ENCODE results near the gene ZNF804B. TPM values are rescaled to one million over a fixed set of nuclear protein-coding genes. Genes with fewer than 3 reads are reported as not detected.

The ZNF804B gene
- total and polyA plus RNA-seq, 2 of the 4 experiments (the other 2 are of a cell fraction), result not detected

- Histone ChIP-seq H3K79me1 (ENCODE audit: low read depth in 1 of 2, low read length in 2 of 2) (no peaks in the 10 kb centered on the region), H2BK5ac (ENCODE audit: low read depth, low read length, poor library complexity, severe bottlenecking) (no peak overlapping the region), H3K14ac (replicated peaks; ENCODE audit: low read depth, low read length) (no peak overlapping the region), H2BK20ac (ENCODE audit: low read depth, low read length) (no peak overlapping the region), H3K36me3 (ENCODE audit: control insufficient read depth, insufficient read depth, low read length) (no peaks in the 10 kb centered on the region), H3K9ac (ENCODE audit: low read depth, low read length) (no peak overlapping the region), H4K91ac (ENCODE audit: insufficient read depth, low read depth, low read length) (no peak overlapping the region), H3K4me3 (ENCODE audit: insufficient read depth, low read depth, low read length) (no peak overlapping the region), H2BK15ac (ENCODE audit: low read depth, low read length) (no peak overlapping the region), H3K4me1 (ENCODE audit: control insufficient read depth, insufficient read depth, low read length) (no peaks in the 10 kb centered on the region), H4K8ac (ENCODE audit: low read depth in 2 of 2, low read length in 2 of 2) (no peak overlapping the region), H2BK120ac (ENCODE audit: low read depth, low read length) (no peak overlapping the region), H3K23ac (ENCODE audit: low read depth, low read length) (no peak overlapping the region), H4K5ac (ENCODE audit: low read depth, low read length) (no peak overlapping the region), H3K9me3 (ENCODE audit: control insufficient read depth, insufficient read depth, low read length) (peaks cover 2% of the 10 kb centered on the region), H3K56ac (ENCODE audit: extremely low read depth, insufficient read depth, low read length) (no peak overlapping the region), H2AFZ (replicated peaks; ENCODE audit: low read length, poor library complexity) (no peak overlapping the region), H3K18ac (ENCODE audit: low read depth, low read length) (no peak overlapping the region), H4K20me1 (ENCODE audit: insufficient read depth, low read length) (no peaks in the 10 kb centered on the region), H3K4ac (ENCODE audit: low read depth, low read length) (no peak overlapping the region), H2AK5ac (ENCODE audit: low read depth, low read length) (no peak overlapping the region), H3K27ac (ENCODE audit: insufficient read depth, low read length) (no peak overlapping the region), H3K4me2 (ENCODE audit: low read depth, low read length) (no peak overlapping the region), H2AK9ac (replicated peaks; ENCODE audit: low read depth, low read length, poor library complexity) (no peak overlapping the region), H3K9me1 (ENCODE audit: insufficient read depth, low read length) (no peaks in the 10 kb centered on the region), H3K27me3 (ENCODE audit: control insufficient read depth, insufficient read depth, low read length) (no peaks in the 10 kb centered on the region)
- BruUV-seq (replicated peaks), result no TSS peak
- ATAC-seq (ENCODE audit: low read depth), result no peak
- ChIA-PET POLR2A (ENCODE audit: unreplicated experiment) (no interaction called here), CTCF (no interaction called here)
- dilution Hi-C loops (cut with HindIII; ENCODE audit: low sequenced_read_pairs, unreplicated experiment), result no loop called here
- no peak for DNase-seq
- no peak for TF ChIP-seq MXI1 (IDR thresholded peaks at IDR 0.05; ENCODE audit: borderline replicate concordance, low read depth, low read length)
- TF ChIP-seq SMC3 (IDR thresholded peaks at IDR 0.05; ENCODE audit: low read depth, low read length), result no peak
- TF ChIP-seq CEBPB (IDR thresholded peaks at IDR 0.05; ENCODE audit: low read depth, low read length), result no peak
- TF ChIP-seq RFX5 (IDR thresholded peaks at IDR 0.05; ENCODE audit: low read depth, low read length), result no peak
- TF ChIP-seq RAD21 (IDR thresholded peaks at IDR 0.05; ENCODE audit: low read length), result no peak
- no peak for TF ChIP-seq BHLHE40 (IDR thresholded peaks at IDR 0.05; ENCODE audit: low read depth, low read length)
- no peak for TF ChIP-seq CTCF (conservative IDR thresholded peaks at IDR 0.05; ENCODE audit: low read depth, low read length)
- no peak for TF ChIP-seq FOS (IDR thresholded peaks at IDR 0.05; ENCODE audit: low read depth, low read length)
- no peak for TF ChIP-seq RCOR1 (IDR thresholded peaks at IDR 0.05; ENCODE audit: insufficient replicate concordance, low read length)
- TF ChIP-seq MAZ (IDR thresholded peaks at IDR 0.05; ENCODE audit: borderline replicate concordance, low read depth, low read length), result no peak
- no peak for TF ChIP-seq CHD1 (IDR thresholded peaks at IDR 0.05; ENCODE audit: low read depth, low read length)
- TF ChIP-seq MAFK (IDR thresholded peaks at IDR 0.05; ENCODE audit: low read depth, low read length), result no peak
- TF ChIP-seq ELK1 (IDR thresholded peaks at IDR 0.05; ENCODE audit: borderline replicate concordance, low read depth, low read length), result no peak
- no peak for TF ChIP-seq USF2 (IDR thresholded peaks at IDR 0.05; ENCODE audit: low read depth, low read length)
- no peak for TF ChIP-seq NFE2L2 (IDR thresholded peaks at IDR 0.05; ENCODE audit: low read depth, low read length)
- no peak for TF ChIP-seq POLR2A (IDR thresholded peaks at IDR 0.05; ENCODE audit: low read depth, low read length)
- intact Hi-C loops (cut with micrococcal nuclease), result no loop called here
- no CpG with 5 or more reads among the region's 3 CpGs for WGBS, 2 experiments (ENCODE audit: extremely low coverage in 2 of 2, insufficient read length in 1 of 2)
- in situ Hi-C loops (cut with MboI; ENCODE audit: low sequenced_read_pairs), result loop anchor here (25.0 kb wide), 2 partner anchors 1295 to 1520 kb away; partner anchors contain the start of gene FAM237B
Observed at GRCh38 chr7:88792361-88792760, 32.9 kb downstream of the ZNF804B start.
